Cardiac fibroblast (primary cell): Measurements from ENCODE around the gene LRRTM4.

Experiments
- DNase-seq, 2 donors: peaks; one replicate each; pipeline versions ENCODE4 v3.0.0 to v3.0.0-alpha.2; 2010; ENCODE audit warnings: low read depth in 2 of 2
- H3K4me3 ChIP-seq, 2 donors: replicated peaks in 1 of 2; 1 replicate in 1 of 2; 2 replicates in 1 of 2; pipeline ENCODE4 v1.5.1; 2011; ENCODE audit warnings: low read depth in 2 of 2, low read length in 2 of 2, mild to moderate bottlenecking in 2 of 2, moderate library complexity in 1 of 2
- CTCF ChIP-seq: IDR thresholded peaks from one replicate; pipeline ENCODE4 v1.5.1; 2011; ENCODE audit warnings: low read depth, mild to moderate bottlenecking, low read length, inconsistent platforms

The LRRTM4 gene

GRCh38 chr2:76867854-76868253, 654.3 kb downstream of the LRRTM4 start:
- DNase-seq: peak; percentile 68 to 91
- no peak for TF ChIP-seq CTCF
- no peak overlapping the region for H3K4me3 ChIP-seq

- no peak for TF ChIP-seq CTCF
- no peak for DNase-seq
- H3K4me3 ChIP-seq: no peak overlapping the region
These were observed 655.7 kb downstream of the LRRTM4 start for GRCh38 chr2:76866464-76866863.

GRCh38 chr2:76862901-76863300, 659.3 kb downstream of the LRRTM4 start:
- DNase-seq: no peak
- no peak overlapping the region for H3K4me3 ChIP-seq
- TF ChIP-seq CTCF: no peak

- DNase-seq: peak; percentile 17 to 50
- no peak for TF ChIP-seq CTCF
- H3K4me3 ChIP-seq: no peak overlapping the region
These were observed 660.5 kb downstream of the LRRTM4 start for GRCh38 chr2:76861708-76862107.

- DNase-seq: no peak
- H3K4me3 ChIP-seq: no peak overlapping the region
- no peak for TF ChIP-seq CTCF
These were observed 671.2 kb downstream of the LRRTM4 start for GRCh38 chr2:76851000-76851399.

GRCh38 chr2:76849086-76849485, 673.1 kb downstream of the LRRTM4 start:
- DNase-seq: no peak
- TF ChIP-seq CTCF: no peak
- H3K4me3 ChIP-seq: no peak overlapping the region

GRCh38 chr2:76839826-76840225, 682.4 kb downstream of the LRRTM4 start:
- H3K4me3 ChIP-seq: no peak overlapping the region
- no peak for DNase-seq
- no peak for TF ChIP-seq CTCF
